DMS53 (cell line): ENCODE results near the gene ABRACL.
"Not testable (repeated sequence)": the region's sequence is repeated elsewhere in the genome, so short reads cannot be mapped to it uniquely, and the experiment has no call there.

Experiments
- DNase-seq: peaks from one replicate; lab custom pipeline; 2025; lab: John Stamatoyannopoulos, UW

ABRACL gene

GRCh38 chr6:139011980-139012379 is 16.6 kb upstream of the ABRACL start:
- no peak for DNase-seq

DNA sequence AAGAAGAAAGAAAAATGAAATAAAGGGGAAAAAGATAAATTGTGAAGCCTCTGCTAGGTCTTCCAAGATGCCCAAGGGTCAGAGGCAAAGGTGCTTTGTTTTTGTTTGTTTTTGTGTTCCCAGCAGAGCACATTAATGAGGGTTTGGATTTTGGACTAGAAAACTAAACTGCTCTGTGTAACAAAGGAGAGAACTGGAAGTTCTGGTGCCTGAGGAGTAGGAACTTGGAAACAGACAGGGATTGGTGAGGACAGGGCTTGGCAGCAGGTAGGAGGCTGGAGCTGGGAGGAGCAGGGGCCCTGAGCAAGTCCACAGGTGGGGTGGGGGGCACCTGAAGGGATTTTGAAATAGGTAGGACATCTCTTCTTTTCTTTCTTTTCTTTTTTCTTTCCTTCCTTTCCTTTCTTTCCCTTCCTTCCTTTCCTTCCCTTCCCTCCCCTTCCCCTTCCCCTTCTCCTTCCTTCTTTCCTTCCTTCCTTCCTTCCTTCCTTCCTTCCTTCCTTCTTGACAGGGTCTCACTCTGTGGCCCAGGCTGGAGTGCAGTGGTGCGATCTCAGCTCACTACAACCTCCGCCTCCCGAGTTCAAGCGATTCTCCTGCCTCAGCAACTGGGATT is 15.3 kb upstream of the ABRACL start:
- DNase-seq: no peak

DNA sequence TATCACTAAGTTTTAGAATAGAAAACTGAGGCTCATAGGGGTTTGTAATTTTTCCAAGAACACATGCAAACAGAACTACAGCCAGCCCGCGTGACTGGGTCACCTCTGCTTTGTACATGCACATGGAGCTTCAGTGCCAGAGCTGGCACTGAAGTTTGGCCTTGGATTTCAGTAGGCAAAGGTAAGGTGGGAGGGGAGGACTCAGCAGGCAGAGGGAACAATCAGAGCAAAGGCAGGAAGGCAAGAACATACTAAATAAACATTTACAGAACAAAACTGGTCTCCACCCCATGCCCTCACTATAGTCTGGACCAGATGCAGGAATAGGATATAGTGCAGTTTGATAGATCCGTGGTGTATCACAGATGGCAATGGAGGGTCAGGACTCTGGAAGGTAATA is 13.6 kb upstream of the ABRACL start:
- DNase-seq: peak; percentile 4

DNA sequence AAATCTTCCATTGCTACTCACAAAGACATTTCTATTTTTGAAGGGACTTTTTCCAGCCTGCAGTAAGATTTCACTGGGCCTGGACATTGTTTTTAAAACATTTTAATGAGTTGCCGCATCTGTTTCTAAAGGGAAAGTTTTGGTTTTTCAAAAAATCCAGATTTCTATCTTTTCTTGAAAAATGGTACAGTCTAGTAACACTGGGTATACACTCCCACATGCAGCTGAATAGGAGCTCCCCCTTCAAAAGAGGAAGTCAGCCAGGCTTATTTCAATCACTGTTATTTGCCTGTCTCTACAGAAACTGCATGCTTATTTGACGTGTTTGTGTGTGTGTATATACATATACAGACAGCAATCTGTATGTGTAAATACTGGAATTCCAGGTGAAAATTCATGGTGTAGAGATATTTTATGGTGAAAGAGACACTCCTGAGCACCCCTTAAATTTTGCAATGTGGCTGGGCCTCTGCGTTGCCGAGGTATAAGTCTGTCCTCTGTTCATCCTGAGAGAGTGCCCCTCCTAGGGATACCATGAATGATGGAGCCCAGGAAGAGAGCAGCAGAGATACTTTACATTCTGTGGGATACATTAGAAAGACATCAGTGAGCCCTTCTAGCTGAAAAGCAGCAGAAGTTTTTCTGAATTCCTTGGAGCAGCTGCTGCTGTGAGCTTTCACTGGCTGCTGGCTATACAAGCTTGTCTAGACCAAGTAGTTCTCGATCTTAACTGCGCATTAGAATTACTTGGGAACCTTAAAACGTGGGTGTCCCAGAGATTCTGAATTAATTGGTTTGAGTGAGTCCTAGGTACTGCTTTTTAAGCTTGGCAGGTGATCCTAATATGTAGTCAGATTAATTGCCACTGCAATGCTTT is 12.0 kb upstream of the ABRACL start:
- DNase-seq: no peak

- DNase-seq: no peak
These were observed 11.3 kb upstream of the ABRACL start for GRCh38 chr6:139017227-139017626.

GRCh38 chr6:139019722-139020121 is 8.8 kb upstream of the ABRACL start:
- no peak for DNase-seq

DNA sequence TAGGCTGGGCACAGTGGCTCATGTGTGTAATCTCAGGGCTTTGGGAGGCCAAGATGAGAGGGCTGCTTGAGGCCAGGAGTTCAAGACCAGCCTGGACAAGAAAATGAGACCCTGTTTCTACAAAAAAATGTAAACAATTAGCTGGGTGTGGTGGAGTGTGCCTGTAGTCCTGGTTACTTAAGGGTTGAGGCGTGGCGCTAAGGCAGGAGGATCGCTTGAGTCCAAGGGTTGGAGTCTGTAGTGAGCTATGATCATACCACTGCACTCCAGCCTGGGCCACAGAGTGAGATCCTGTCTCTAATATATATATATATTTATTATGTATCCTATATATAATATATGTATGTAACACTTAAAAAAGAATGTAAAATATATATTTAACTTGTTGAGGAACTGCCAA is 7.9 kb upstream of the ABRACL start:
- no peak for DNase-seq

- not testable (repeated sequence) for DNase-seq
These were observed 3.1 kb upstream of the ABRACL start for GRCh38 chr6:139025416-139025815.

GRCh38 chr6:139027620-139028182 is 844 bp upstream of the ABRACL start:
- DNase-seq: peak; percentile 82

- peak; percentile 80 for DNase-seq
These were observed 309 bp upstream of the ABRACL start for GRCh38 chr6:139028215-139028657.

DNA sequence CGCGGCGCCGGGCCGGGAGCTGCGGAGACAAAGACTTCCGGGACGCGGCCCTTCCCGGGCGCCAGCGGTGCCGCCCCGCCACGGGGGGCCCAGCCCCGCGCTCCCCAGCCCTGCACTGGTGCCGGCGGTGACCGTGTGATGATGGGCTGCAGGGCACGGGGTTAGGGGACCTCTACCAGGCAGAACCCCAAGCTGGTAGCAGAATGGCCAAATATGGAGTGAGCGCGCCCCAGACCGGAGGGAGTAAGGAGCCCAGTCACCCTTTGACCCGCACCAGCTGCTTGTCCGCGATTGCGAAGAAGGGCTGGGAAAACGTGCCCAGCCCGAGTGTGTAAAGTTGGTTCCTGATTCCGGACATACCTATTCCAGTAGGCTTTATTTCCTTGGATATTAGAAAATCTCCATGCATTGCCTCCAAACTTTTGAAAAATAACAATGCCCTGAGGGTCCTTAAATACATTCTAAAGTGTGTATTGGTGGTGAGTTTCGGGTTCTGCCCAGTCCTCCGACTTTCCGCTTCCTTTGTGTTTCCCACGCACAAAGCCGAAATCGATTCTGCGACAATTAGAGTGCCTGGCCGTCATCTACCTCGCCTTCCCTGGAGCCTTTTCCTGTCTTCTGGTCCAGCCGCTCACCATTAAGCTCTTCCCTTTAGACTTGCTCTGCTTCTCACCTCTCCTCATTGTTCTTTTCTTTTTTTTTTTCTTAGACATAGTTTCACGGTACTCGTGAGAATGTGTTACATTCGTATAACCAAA is 1.1 kb downstream of the ABRACL start:
- DNase-seq: peak; percentile 67

- no peak for DNase-seq
These were observed 1.9 kb downstream of the ABRACL start for GRCh38 chr6:139030228-139030963.

GRCh38 chr6:139037490-139037889 is 8.9 kb downstream of the ABRACL start:
- no peak for DNase-seq

DNA sequence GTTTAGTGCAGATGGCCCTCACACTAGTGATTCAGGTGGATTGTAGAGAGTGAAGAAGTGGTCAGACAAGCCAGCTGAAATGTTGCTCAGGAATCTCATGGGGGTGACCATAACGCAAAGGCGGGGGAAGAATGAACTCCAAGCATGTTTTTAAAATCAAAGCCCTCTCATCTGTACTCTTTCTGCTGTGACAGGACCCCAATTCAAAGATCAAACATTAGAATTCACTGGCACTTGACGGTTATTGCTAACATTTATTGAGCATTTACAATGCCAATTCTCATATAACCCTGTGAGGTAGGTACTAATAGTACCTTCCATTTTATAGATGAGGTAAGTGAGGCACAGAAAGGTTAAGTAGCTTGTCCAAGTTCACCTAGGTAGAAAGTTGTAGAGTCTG is 15.7 kb downstream of the ABRACL start:
- no peak for DNase-seq

- DNase-seq: no peak
These were observed 19.1 kb downstream of the ABRACL start for GRCh38 chr6:139047677-139048076.

- not testable (repeated sequence) for DNase-seq
These were observed 20.4 kb downstream of the ABRACL start for GRCh38 chr6:139048912-139049311.

- not testable (repeated sequence) for DNase-seq
These were observed 21.7 kb downstream of the ABRACL start for GRCh38 chr6:139050131-139050769.

GRCh38 chr6:139050770-139051313 is 22.3 kb downstream of the ABRACL start:
- DNase-seq: no peak

- no peak for DNase-seq
These were observed 23.0 kb downstream of the ABRACL start for GRCh38 chr6:139051396-139052060.

GRCh38 chr6:139053382-139053781 is 24.8 kb downstream of the ABRACL start:
- no peak for DNase-seq
